K562 (cell line): ENCODE data around the gene NRG2. TPM values are rescaled to one million over a fixed set of nuclear protein-coding genes. Genes with fewer than 3 reads are reported as not detected.

Experiments
- ATAC-seq: fragments of 200-7000 bp; cut with Tn5 transposase; 3 replicates; pipeline ENCODE4 v1.9.1; 2020; ENCODE audit warnings: moderate library complexity
- BruUV-seq: library from RNA; stranded (reverse); fragments of 400-500 nt; replicated peaks from 2 replicates; lab custom pipeline; 2021; lab: Mats Ljungman, UMichigan
- CTCF ChIA-PET: fragments of 300-600 bp; formaldehyde crosslinking; extraction: SDS; loops from one replicate; lab custom pipeline; 2021; ENCODE audit warnings: low intra/inter-chr PET ratio; lab: Yijun Ruan, JAX
- POLR2A ChIA-PET: fragments of 300-600, 350-650 bp; sonication (Branson Sonifier 250); formaldehyde crosslinking; extraction: SDS; loops from one replicate; lab custom pipeline; 2021; ENCODE audit warnings: antibody characterized with exemption, inconsistent platforms; lab: Yijun Ruan, JAX
- DNase-seq, 4 experiments: peaks; one replicate each; pipeline versions ENCODE4 v3.0.0 to v3.0.0-alpha.2; 2011 to 2018; ENCODE audit warnings: low spot score in 3 of 4, mixed read lengths in 3 of 4; ENCODE audit errors: extremely low read depth in 1 of 4
- FAIRE-seq: peaks from 2 replicates; lab custom pipeline; 2011; peaks lifted over from hg19 to GRCh38; lab: Jason Lieb, UNC
- H2AFZ ChIP-seq: 2 replicates; pipeline ENCODE4 v1.6.0; 2011; ENCODE audit warnings: low read depth, low read length, control low read depth, inconsistent platforms
- H3K27ac ChIP-seq: fragments of 200-600 bp; 3 replicates; pipeline ENCODE4 v1.8.0; 2011; ENCODE audit warnings: low read depth, mild to moderate bottlenecking, control low read depth, inconsistent platforms, low read length, moderate library complexity, mixed read lengths; ENCODE audit errors: extremely low read depth
- H3K27me3 ChIP-seq, 2 experiments: fragments of 300-600 bp in 1 of 2; 2 replicates in 1 of 2; 3 replicates in 1 of 2; pipeline versions ENCODE4 v1.6.0 to v1.8.0; 2011; ENCODE audit warnings: inconsistent platforms in 2 of 2, low read length in 2 of 2, mild to moderate bottlenecking in 1 of 2, mixed read lengths in 1 of 2, moderate library complexity in 1 of 2; ENCODE audit not compliant: control insufficient read depth in 2 of 2, insufficient read depth in 2 of 2
- H3K36me3 ChIP-seq: fragments of 300-600 bp; 3 replicates; pipeline ENCODE4 v1.8.0; 2011; ENCODE audit warnings: mild to moderate bottlenecking, low read length, inconsistent platforms; ENCODE audit not compliant: control insufficient read depth, insufficient read depth
- H3K4me1 ChIP-seq, 2 experiments: fragments of 200-600 bp in 1 of 2; replicated peaks in 1 of 2; 2 replicates in 1 of 2; 3 replicates in 1 of 2; pipeline versions ENCODE4 v1.5.1 to v1.8.0; 2011; ENCODE audit warnings: inconsistent platforms in 2 of 2, low read length in 2 of 2, mild to moderate bottlenecking in 1 of 2, mixed read lengths in 1 of 2, moderate library complexity in 1 of 2; ENCODE audit not compliant: control insufficient read depth in 2 of 2, insufficient read depth in 2 of 2
- H3K4me2 ChIP-seq: 2 replicates; pipeline ENCODE4 v1.6.1; 2011; ENCODE audit warnings: low read length, control low read depth, inconsistent platforms, mixed read lengths; ENCODE audit not compliant: insufficient read depth
- H3K4me3 ChIP-seq: fragments of 200-600 bp; sonication (generic), shearing (Covaris generic); 2 replicates; pipeline ENCODE4 v1.5.1; 2016; ENCODE audit warnings: control low read depth, inconsistent platforms
- H3K79me2 ChIP-seq: fragments of 200-600 bp; 3 replicates; pipeline ENCODE4 v1.8.0; 2011; ENCODE audit warnings: low read length, inconsistent platforms; ENCODE audit not compliant: control insufficient read depth, insufficient read depth
- H3K9ac ChIP-seq, 2 experiments: 2 replicates each; pipeline versions ENCODE4 v1.6.0 to v1.6.1; 2011; ENCODE audit warnings: low read depth in 2 of 2, low read length in 2 of 2, control low read depth in 1 of 2, inconsistent platforms in 1 of 2, mild to moderate bottlenecking in 1 of 2, mixed read lengths in 1 of 2; ENCODE audit not compliant: insufficient read depth in 1 of 2
- H3K9me1 ChIP-seq: one replicate; pipeline ENCODE4 v1.6.0; 2011; ENCODE audit warnings: inconsistent platforms, mild to moderate bottlenecking, low read length, moderate library complexity; ENCODE audit not compliant: control insufficient read depth, insufficient read depth
- H3K9me3 ChIP-seq: replicated peaks from 2 replicates; pipeline ENCODE4 v1.5.1; 2011; ENCODE audit warnings: low read depth, low read length, inconsistent platforms; ENCODE audit not compliant: control insufficient read depth, insufficient read depth
- H4K20me1 ChIP-seq: replicated peaks from 2 replicates; pipeline ENCODE4 v1.6.1; 2011; ENCODE audit warnings: low read length, inconsistent platforms, mixed read lengths; ENCODE audit not compliant: control insufficient read depth, insufficient read depth
- BCLAF1 ChIP-seq, 2 experiments: fragments of 450-650 bp in 1 of 2; IDR thresholded peaks; 2 replicates each; pipeline ENCODE4 v1.6.1; 2011 to 2017; ENCODE audit warnings: low read depth in 2 of 2, antibody characterized with exemption in 1 of 2, borderline replicate concordance in 1 of 2, low read length in 1 of 2, mild to moderate bottlenecking in 1 of 2, mixed read lengths in 1 of 2; ENCODE audit not compliant: control insufficient read depth in 1 of 2
- C11orf30 ChIP-seq: fragments of 450-650 bp; IDR thresholded peaks from 2 replicates; pipeline ENCODE4 v1.6.1; 2016; ENCODE audit warnings: low read depth, mild to moderate bottlenecking
- DLX4 ChIP-seq: fragments of 250-450 bp; sonication (Bioruptor Pico); IDR thresholded peaks from 2 replicates; pipeline ENCODE4 v1.6.1; 2021; ENCODE audit warnings: mild to moderate bottlenecking
- HOXB6 ChIP-seq: fragments of 250-450 bp; sonication (Bioruptor Pico); IDR thresholded peaks from 2 replicates; pipeline ENCODE4 v1.5.1; 2022; ENCODE audit warnings: mild to moderate bottlenecking, borderline replicate concordance
- MAFF ChIP-seq: IDR thresholded peaks from 2 replicates; pipeline ENCODE4 v1.6.1; 2012; ENCODE audit warnings: low read length, improper control_type of control experiment
- MAFG ChIP-seq: fragments of 450-650 bp; conservative IDR thresholded peaks from 2 replicates; pipeline ENCODE4 v1.6.1; 2016; ENCODE audit warnings: missing genetic modification characterization, missing compliant biosample characterization
- MAFK ChIP-seq: IDR thresholded peaks from 2 replicates; pipeline ENCODE4 v1.6.1; 2011; ENCODE audit warnings: low read length, improper control_type of control experiment
- NELFE ChIP-seq: IDR thresholded peaks from 2 replicates; pipeline ENCODE4 v1.6.1; 2011; ENCODE audit warnings: mild to moderate bottlenecking; ENCODE audit not compliant: insufficient read depth, insufficient read length
- RBBP5 ChIP-seq: fragments of 200-600 bp; sonication (generic); IDR thresholded peaks from 2 replicates; pipeline ENCODE4 v1.6.1; 2012; ENCODE audit warnings: borderline replicate concordance, mild to moderate bottlenecking, low read length, control low read depth, inconsistent platforms; ENCODE audit not compliant: insufficient read depth, poor library complexity, severe bottlenecking
- XRCC4 ChIP-seq: IDR thresholded peaks from one replicate; pipeline ENCODE4 v1.6.1; 2011; ENCODE audit not compliant: insufficient read depth, insufficient read length; ENCODE audit errors: extremely low read depth
- ZNF311 ChIP-seq: fragments of 250-450 bp; sonication (Bioruptor Pico); IDR thresholded peaks from 2 replicates; pipeline ENCODE4 v1.4.0; 2020; ENCODE audit warnings: mild to moderate bottlenecking, moderate library complexity
- ZNF316 ChIP-seq: fragments of 450-650 bp; IDR thresholded peaks from 2 replicates; pipeline ENCODE4 v1.6.1; 2016
- WGBS: fragments of 100-300 bp; shearing (Covaris generic); methylation state at CpG from one replicate; pipeline ENCODE4 v1.1.6; 2016; ENCODE audit warnings: low coverage, mixed read lengths; ENCODE audit not compliant: insufficient coverage; ENCODE audit errors: missing lambda C conversion rate; 5-methylcytosine and 5-hydroxymethylcytosine counted together
- in situ Hi-C: fragments of 300-500 bp; cut with MboI; formaldehyde crosslinking; loops from 4 replicates; pipeline ENCODE4 v1.15.0; 2018; ENCODE audit warnings: inconsistent platforms, mixed read lengths
- intact Hi-C: fragments of 100-400 bp; cut with micrococcal nuclease; formaldehyde crosslinking; loops from 2 replicates; pipeline ENCODE4 v1.14.2; 2022
- polyA plus RNA-seq, 8 experiments: library from polyadenylated mRNA; depleted of rRNA in 4 of 8; stranded (reverse) in 5 of 8; unstranded in 3 of 8; fragments of >200 nt; fragmentation: Nextera tagmentation in 2 of 8; fragmentation: Illumina TruSeq in 1 of 8; extraction: Ambion mirVana in 2 of 8; extraction: Trizol in 1 of 8; gene quantifications; 2 replicates each; pipeline versions ENCODE4 v1.2.1 to v1.2.3, GENCODE V29; 2011 to 2014; ENCODE audit warnings: inconsistent platforms in 1 of 8, missing spikeins in 1 of 8
- total RNA-seq, 7 experiments: library from RNA; depleted of rRNA in 6 of 7; stranded (reverse); fragments of >200 nt in 6 of 7; fragmentation: Illumina TruSeq in 2 of 7; extraction: Trizol in 2 of 7; gene quantifications; 2 replicates each; pipeline versions ENCODE4 v1.2.1 to v1.2.3, GENCODE V29; 2011 to 2021; ENCODE audit warnings: low replicate concordance in 1 of 7

NRG2 gene
- total and polyA plus RNA-seq, 9 of the 15 experiments (the other 6 are each of a cell fraction or from before 2014, with no cell fraction given): not detected

- no peak for ATAC-seq
- H3K27ac ChIP-seq: no peak overlapping the region
- POLR2A ChIA-PET: interaction anchor here (0.7 kb wide), 1 partner anchor 8 kb away, joined by 4 read pairs; no protein-coding TSS in a partner anchor
- in situ Hi-C loops: no loop called here
- 0% methylated on average over 3 of the region's 3 CpGs for WGBS
- no peak overlapping the region for H3K4me3 ChIP-seq
- no peak overlapping the region for H3K4me2 ChIP-seq
- H3K9me1 ChIP-seq: no peaks in the 10 kb centered on the region
- no peaks in the 10 kb centered on the region for H3K79me2 ChIP-seq
- H2AFZ ChIP-seq: no peak overlapping the region
- peak; percentile 45 for TF ChIP-seq C11orf30
- TF ChIP-seq ZNF311 (CRISPR knock-in tag): no peak
- peak; percentile 56; the same call in 1 of the 2 replicates for TF ChIP-seq MAFF
- no peak for TF ChIP-seq NELFE
- TF ChIP-seq MAFG: peak; percentile 66
- peak; percentile 77 for TF ChIP-seq ZNF316
- peak; percentile 60; the same call in 1 of the 2 replicates for TF ChIP-seq MAFK
- TF ChIP-seq, all 486 proteins: peak for 5
- Histone ChIP-seq H3K27me3 (peaks cover 0 to 16% of the 10 kb centered on the region in 2 experiments; a peak in 2 of 5 replicates), H3K36me3 (no peaks in the 10 kb centered on the region), H3K9ac (no peak overlapping the region), H3K4me1 (no peaks in the 10 kb centered on the region), H3K9me3 (no peaks in the 10 kb centered on the region), H4K20me1 (0 out of 2 replicates have a peak, but pooled peaks cover 16% of the 10 kb centered on the region)
- FAIRE-seq (no peak), DNase-seq (no peak)
- CTCF ChIA-PET: no interaction called here
- intact Hi-C loops: no loop called here
- no TSS peak for BruUV-seq
These were observed 209.6 kb downstream of the NRG2 start for GRCh38 chr5:139833525-139833924.

GRCh38 chr5:139831624-139832023, 211.5 kb downstream of the NRG2 start:
- ChIA-PET CTCF (no interaction called here), POLR2A (no interaction called here)
- Histone ChIP-seq H3K9ac (no peak overlapping the region), H3K27me3 (peaks cover 3 to 16% of the 10 kb centered on the region in 2 experiments; a peak in 2 of 5 replicates), H3K9me3 (no peaks in the 10 kb centered on the region), H2AFZ (no peak overlapping the region), H3K36me3 (no peaks in the 10 kb centered on the region), H3K4me3 (no peak overlapping the region), H3K4me2 (no peak overlapping the region), H3K9me1 (peaks cover 2% of the 10 kb centered on the region), H3K27ac (no peak overlapping the region), H3K4me1 (no peaks in the 10 kb centered on the region), H3K79me2 (no peaks in the 10 kb centered on the region), H4K20me1 (0 out of 2 replicates have a peak, but pooled peaks cover 5% of the 10 kb centered on the region)
- FAIRE-seq (no peak), ATAC-seq (no peak), DNase-seq (no peak)
- BruUV-seq: no TSS peak
- WGBS: 0% methylated on average over 3 of the region's 3 CpGs
- intact Hi-C loops (no loop called here), in situ Hi-C loops (no loop called here)
- no peak for TF ChIP-seq HOXB6 (CRISPR knock-in tag)
- TF ChIP-seq BCLAF1 (IDR thresholded peaks at IDR 0.05; ENCODE audit: borderline replicate concordance in 1 of 2, control insufficient read depth in 1 of 2, low read depth in 2 of 2, low read length in 1 of 2): no peak
- no peak for TF ChIP-seq DLX4 (CRISPR knock-in tag)
- TF ChIP-seq RBBP5: no peak
- no peak for TF ChIP-seq XRCC4
